Spinal cord (tissue), 10 donors: Measurements from ENCODE around the gene CNTRL. TPM values are rescaled to one million over a fixed set of nuclear protein-coding genes. Genes with fewer than 3 reads are reported as not detected.
A peak's percentile ranks its signal among the peaks of the same experiment; 100 is the strongest.

Experiments
- DNase-seq, 6 donors: peaks; one replicate each; pipeline versions ENCODE4 v3.0.0 to v3.0.0-alpha.2; 2013 to 2015; ENCODE audit warnings: low spot score in 6 of 6, low read depth in 4 of 6
- H3K27ac ChIP-seq: one replicate; pipeline ENCODE4 v1.5.1; 2013; ENCODE audit warnings: low read depth, low read length, control low read depth
- H3K27me3 ChIP-seq: one replicate; pipeline ENCODE4 v1.6.1; 2013; ENCODE audit warnings: low read length; ENCODE audit not compliant: control insufficient read depth, insufficient read depth
- H3K36me3 ChIP-seq: one replicate; pipeline ENCODE4 v1.6.1; 2013; ENCODE audit warnings: low read length; ENCODE audit not compliant: control insufficient read depth, insufficient read depth
- H3K4me1 ChIP-seq: one replicate; pipeline ENCODE4 v1.6.1; 2013; ENCODE audit warnings: low read length; ENCODE audit not compliant: control insufficient read depth, insufficient read depth
- H3K4me3 ChIP-seq: one replicate; pipeline ENCODE4 v1.5.1; 2013; ENCODE audit warnings: low read depth, low read length, control low read depth
- H3K9me3 ChIP-seq: one replicate; pipeline ENCODE4 v1.6.1; 2013; ENCODE audit warnings: low read length; ENCODE audit not compliant: control insufficient read depth, insufficient read depth
- WGBS: methylation state at CpG from one replicate; pipeline ENCODE4 v1.1.5; 2013; ENCODE audit warnings: missing lambda C conversion rate; ENCODE audit not compliant: insufficient coverage; 5-methylcytosine and 5-hydroxymethylcytosine counted together
- polyA plus RNA-seq, 2 donors: library from polyadenylated mRNA; unstranded; fragments of 120-200 nt; gene quantifications; one replicate each; pipeline ENCODE4 v1.2.1, GENCODE V29; 2013; ENCODE audit not compliant: insufficient read length in 2 of 2
- total RNA-seq, 2 donors: library from RNA; depleted of rRNA in 1 of 2; stranded (reverse); fragments of 120-200 nt in 1 of 2; fragments of >200 nt in 1 of 2; gene quantifications; one replicate each; pipeline versions ENCODE4 v1.2.3 to v1.2.4, GENCODE V29; 2013 to 2014
- donor health status: healthy.

The CNTRL gene
- total and polyA plus RNA-seq, 4 donors: 17.2 to 24.6 (median 20.6) TPM

GRCh38 chr9:121140162-121140561, 65.4 kb downstream of the CNTRL start:
- H3K27me3 ChIP-seq: no peaks in the 10 kb centered on the region

GRCh38 chr9:121141306-121141705, 66.6 kb downstream of the CNTRL start:
- DNase-seq: no peak
- Histone ChIP-seq H3K4me1 (no peaks in the 10 kb centered on the region), H3K9me3 (no peaks in the 10 kb centered on the region), H3K27me3 (no peaks in the 10 kb centered on the region), H3K4me3 (no peak overlapping the region), H3K27ac (no peak overlapping the region), H3K36me3 (peaks cover 12% of the 10 kb centered on the region)
- 78% methylated on average over 1 of the region's 1 CpG for WGBS

More at GRCh38 chr9:121140162-121140561, 65.4 kb downstream of the CNTRL start:
- no peaks in the 10 kb centered on the region for H3K9me3 ChIP-seq
- H3K4me3 ChIP-seq: no peak overlapping the region
- no peak overlapping the region for H3K27ac ChIP-seq
- no peaks in the 10 kb centered on the region for H3K4me1 ChIP-seq
- H3K36me3 ChIP-seq: peaks cover 7% of the 10 kb centered on the region
- no peak for DNase-seq
- WGBS: no CpG with 5 or more reads among the region's 1 CpG

GRCh38 chr9:121141706-121142105, 67.0 kb downstream of the CNTRL start:
- Histone ChIP-seq H3K36me3 (peaks cover 13% of the 10 kb centered on the region), H3K9me3 (no peaks in the 10 kb centered on the region), H3K4me3 (no peak overlapping the region), H3K27ac (no peak overlapping the region), H3K27me3 (no peaks in the 10 kb centered on the region), H3K4me1 (no peaks in the 10 kb centered on the region)
- no peak for DNase-seq
- WGBS: no CpG with 5 or more reads among the region's 1 CpG

- no peak overlapping the region for H3K27ac ChIP-seq
- H3K27me3 ChIP-seq: no peaks in the 10 kb centered on the region
- peaks cover 26% of the 10 kb centered on the region for H3K36me3 ChIP-seq
- no peak overlapping the region for H3K4me3 ChIP-seq
- 82% methylated on average over 1 of the region's 2 CpGs for WGBS
- no peak for DNase-seq
- no peaks in the 10 kb centered on the region for H3K9me3 ChIP-seq
- no peaks in the 10 kb centered on the region for H3K4me1 ChIP-seq
These were observed 69.0 kb downstream of the CNTRL start for GRCh38 chr9:121143771-121144170.

- Histone ChIP-seq H3K36me3 (peaks cover 29% of the 10 kb centered on the region), H3K9me3 (no peaks in the 10 kb centered on the region), H3K27me3 (no peaks in the 10 kb centered on the region), H3K4me1 (no peaks in the 10 kb centered on the region), H3K27ac (no peak overlapping the region), H3K4me3 (no peak overlapping the region)
- WGBS: 90% methylated on average over 2 of the region's 2 CpGs
- no peak for DNase-seq
These were observed 69.7 kb downstream of the CNTRL start for GRCh38 chr9:121144482-121144881.

GRCh38 chr9:121150188-121150587, 75.4 kb downstream of the CNTRL start:
- no peak for DNase-seq
- H3K4me3 ChIP-seq: no peak overlapping the region
- WGBS: 29% methylated on average over 1 of the region's 2 CpGs
- H3K27me3 ChIP-seq: no peaks in the 10 kb centered on the region
- no peaks in the 10 kb centered on the region for H3K9me3 ChIP-seq
- no peak overlapping the region for H3K27ac ChIP-seq
- no peaks in the 10 kb centered on the region for H3K4me1 ChIP-seq
- peaks cover 37% of the 10 kb centered on the region for H3K36me3 ChIP-seq

GRCh38 chr9:121153642-121154041, 78.9 kb downstream of the CNTRL start:
- H3K4me1 ChIP-seq: no peaks in the 10 kb centered on the region
- H3K27me3 ChIP-seq: no peaks in the 10 kb centered on the region
- H3K27ac ChIP-seq: no peak overlapping the region
- no peak overlapping the region for H3K4me3 ChIP-seq
- 83% methylated on average over 1 of the region's 1 CpG for WGBS
- H3K9me3 ChIP-seq: no peaks in the 10 kb centered on the region
- H3K36me3 ChIP-seq: peaks cover 25% of the 10 kb centered on the region
- no peak for DNase-seq

- H3K4me3 ChIP-seq: no peak overlapping the region
- no peak for DNase-seq
- no peaks in the 10 kb centered on the region for H3K9me3 ChIP-seq
- no peaks in the 10 kb centered on the region for H3K27me3 ChIP-seq
- WGBS: 100% methylated on average over 2 of the region's 6 CpGs
- H3K36me3 ChIP-seq: peaks cover 26% of the 10 kb centered on the region
- H3K27ac ChIP-seq: no peak overlapping the region
- H3K4me1 ChIP-seq: no peaks in the 10 kb centered on the region
These were observed 80.0 kb downstream of the CNTRL start for GRCh38 chr9:121154782-121155181.

GRCh38 chr9:121156263-121156731, 81.5 kb downstream of the CNTRL start:
- Histone ChIP-seq H3K27ac (no peak overlapping the region), H3K4me1 (no peaks in the 10 kb centered on the region), H3K27me3 (no peaks in the 10 kb centered on the region), H3K36me3 (peaks cover 27% of the 10 kb centered on the region), H3K4me3 (no peak overlapping the region), H3K9me3 (no peaks in the 10 kb centered on the region)
- DNase-seq: peak in 1 of 6 donors; percentile 8
- no CpG with 5 or more reads among the region's 2 CpGs for WGBS

- Histone ChIP-seq H3K36me3 (peaks cover 26% of the 10 kb centered on the region), H3K4me3 (no peak overlapping the region), H3K9me3 (no peaks in the 10 kb centered on the region), H3K27ac (no peak overlapping the region), H3K4me1 (no peaks in the 10 kb centered on the region), H3K27me3 (no peaks in the 10 kb centered on the region)
- no peak for DNase-seq
- 90% methylated on average over 2 of the region's 4 CpGs for WGBS
These were observed 83.2 kb downstream of the CNTRL start for GRCh38 chr9:121157939-121158338.
